H1 (cell line): ENCODE results near the gene TGFB1I1. TPM values are rescaled to one million over a fixed set of nuclear protein-coding genes. Genes with fewer than 3 reads are reported as not detected.
"Not testable (repeated sequence)": the region's sequence is repeated elsewhere in the genome, so short reads cannot be mapped to it uniquely, and the experiment has no call there.

Source experiments
- CTCF ChIA-PET: fragments of 300-600 bp; sonication (Branson Sonifier 250); formaldehyde crosslinking; loops from one replicate; lab custom pipeline; 2021; ENCODE audit not compliant: partially characterized antibody; lab: Charles Lee
- POLR2A ChIA-PET: fragments of 300-600 bp; sonication (Branson Sonifier 250); formaldehyde crosslinking; loops from one replicate; lab custom pipeline; 2021; ENCODE audit warnings: inconsistent platforms; ENCODE audit not compliant: partially characterized antibody; lab: Charles Lee
- DNase-seq, 2 experiments: peaks; one replicate each; pipeline versions ENCODE4 v3.0.0 to v3.0.0-alpha.2; 2010 to 2022; ENCODE audit warnings: low spot score in 2 of 2, low read depth in 1 of 2, mixed read lengths in 1 of 2
- FAIRE-seq: peaks from 2 replicates; lab custom pipeline; 2011; peaks lifted over from hg19 to GRCh38; lab: Jason Lieb, UNC
- H2AFZ ChIP-seq: 2 replicates; pipeline ENCODE4 v1.8.1; 2012; ENCODE audit warnings: low read length, inconsistent platforms
- H2AK5ac ChIP-seq: 2 replicates; pipeline ENCODE4 v1.6.1; 2013; ENCODE audit warnings: low read depth, low read length
- H2BK120ac ChIP-seq: replicated peaks from 2 replicates; pipeline ENCODE3; 2013; ENCODE audit warnings: low read depth, low read length, inconsistent platforms
- H2BK12ac ChIP-seq: 2 replicates; pipeline ENCODE4 v1.6.1; 2013; ENCODE audit warnings: low read depth, low read length
- H2BK15ac ChIP-seq: 2 replicates; pipeline ENCODE4 v1.6.1; 2013; ENCODE audit warnings: low read length
- H2BK20ac ChIP-seq: 2 replicates; pipeline ENCODE4 v1.6.1; 2013; ENCODE audit warnings: low read length
- H2BK5ac ChIP-seq: 2 replicates; pipeline ENCODE4 v1.6.1; 2013; ENCODE audit warnings: low read depth, low read length
- H3K14ac ChIP-seq: 2 replicates; pipeline ENCODE4 v1.6.1; 2013; ENCODE audit warnings: inconsistent platforms; ENCODE audit not compliant: insufficient read length
- H3K18ac ChIP-seq: 2 replicates; pipeline ENCODE4 v1.6.1; 2013; ENCODE audit warnings: low read length; ENCODE audit errors: extremely low read depth
- H3K23ac ChIP-seq: 2 replicates; pipeline ENCODE4 v1.6.1; 2013; ENCODE audit warnings: inconsistent platforms; ENCODE audit not compliant: insufficient read length
- H3K23me2 ChIP-seq: 2 replicates; pipeline ENCODE4 v1.6.1; 2013; ENCODE audit warnings: low read depth, low read length
- H3K27ac ChIP-seq: 2 replicates; pipeline ENCODE4 v1.6.1; 2011; ENCODE audit warnings: low read depth, low read length, inconsistent platforms
- H3K27me3 ChIP-seq, 4 experiments: replicated peaks in 1 of 4; 1 replicate in 1 of 4; 2 replicates in 3 of 4; pipeline versions ENCODE4 v1.6.1 to v1.8.1; 2011 to 2013; ENCODE audit warnings: low read length in 3 of 4, mild to moderate bottlenecking in 3 of 4, inconsistent platforms in 2 of 4, mixed read lengths in 2 of 4, moderate library complexity in 1 of 4; ENCODE audit not compliant: control insufficient read depth in 3 of 4, insufficient read depth in 3 of 4; ENCODE audit errors: extremely low read depth in 1 of 4
- H3K36me3 ChIP-seq, 4 experiments: 2 replicates each; pipeline versions ENCODE4 v1.6.1 to v1.8.1; 2011 to 2013; ENCODE audit warnings: mild to moderate bottlenecking in 4 of 4, low read length in 3 of 4, moderate library complexity in 2 of 4, control low read depth in 1 of 4, inconsistent platforms in 1 of 4; ENCODE audit not compliant: insufficient read depth in 4 of 4, control insufficient read depth in 2 of 4
- H3K4ac ChIP-seq: replicated peaks from 2 replicates; pipeline ENCODE3; 2013; ENCODE audit warnings: low read length, low read depth, mixed read lengths, inconsistent platforms; ENCODE audit not compliant: insufficient read length
- H3K4me1 ChIP-seq, 4 experiments: replicated peaks in 1 of 4; 1 replicate in 1 of 4; 2 replicates in 3 of 4; pipeline versions ENCODE4 v1.6.1 to v1.8.1; 2011 to 2013; ENCODE audit warnings: low read length in 3 of 4, inconsistent platforms in 2 of 4, mixed read lengths in 1 of 4; ENCODE audit not compliant: insufficient read depth in 4 of 4, control insufficient read depth in 3 of 4
- H3K4me2 ChIP-seq, 2 experiments: 2 replicates each; pipeline versions ENCODE4 v1.6.1 to v1.8.1; 2011 to 2013; ENCODE audit warnings: low read depth in 2 of 2, low read length in 2 of 2, control low read depth in 1 of 2, inconsistent platforms in 1 of 2, mild to moderate bottlenecking in 1 of 2; ENCODE audit not compliant: insufficient read depth in 1 of 2
- H3K4me3 ChIP-seq, 4 experiments: fragments of 200-600, 300-600 bp in 1 of 4; sonication (generic), shearing (Covaris generic), sonication (Bioruptor Twin) in 1 of 4; 2 replicates each; pipeline versions ENCODE4 v1.5.1 to v1.8.1; 2011 to 2016; ENCODE audit warnings: low read length in 4 of 4, low read depth in 3 of 4, control low read depth in 2 of 4, inconsistent platforms in 2 of 4, mild to moderate bottlenecking in 2 of 4, mixed read lengths in 1 of 4, moderate library complexity in 1 of 4; ENCODE audit not compliant: insufficient read depth in 2 of 4; ENCODE audit errors: extremely low read depth in 1 of 4
- H3K56ac ChIP-seq: replicated peaks from 2 replicates; pipeline ENCODE3; 2013; ENCODE audit warnings: low read depth, mild to moderate bottlenecking, mixed read lengths, low read length, inconsistent platforms; ENCODE audit not compliant: insufficient read length
- H3K79me1 ChIP-seq: 2 replicates; pipeline ENCODE4 v1.6.1; 2013; ENCODE audit warnings: low read depth, low read length, control low read depth
- H3K79me2 ChIP-seq, 2 experiments: 2 replicates each; pipeline versions ENCODE4 v1.6.1 to v1.8.1; 2012 to 2013; ENCODE audit warnings: low read length in 2 of 2, mild to moderate bottlenecking in 2 of 2, inconsistent platforms in 1 of 2; ENCODE audit not compliant: insufficient read depth in 2 of 2, control insufficient read depth in 1 of 2
- H3K9ac ChIP-seq, 4 experiments: replicated peaks in 1 of 4; 1 replicate in 1 of 4; 2 replicates in 3 of 4; pipeline versions ENCODE4 v1.6.1 to v1.8.1; 2011 to 2013; ENCODE audit warnings: low read depth in 3 of 4, low read length in 3 of 4, control low read depth in 2 of 4, mild to moderate bottlenecking in 2 of 4, moderate library complexity in 2 of 4, inconsistent platforms in 1 of 4; ENCODE audit errors: extremely low read depth in 1 of 4
- H3K9me3 ChIP-seq, 2 experiments: 2 replicates each; pipeline versions ENCODE4 v1.6.1 to v1.8.1; 2012 to 2013; ENCODE audit warnings: mild to moderate bottlenecking in 2 of 2, moderate library complexity in 2 of 2, control low read depth in 1 of 2, inconsistent platforms in 1 of 2, low read depth in 1 of 2, low read length in 1 of 2, mixed read lengths in 1 of 2; ENCODE audit not compliant: insufficient read depth in 2 of 2
- H4K20me1 ChIP-seq, 2 experiments: replicated peaks in 1 of 2; 2 replicates each; pipeline versions ENCODE3 to v1.8.1; 2011 to 2013; ENCODE audit warnings: inconsistent platforms in 2 of 2, low read length in 2 of 2, mild to moderate bottlenecking in 1 of 2; ENCODE audit not compliant: insufficient read depth in 2 of 2, control insufficient read depth in 1 of 2
- H4K5ac ChIP-seq: 2 replicates; pipeline ENCODE4 v1.6.1; 2013; ENCODE audit warnings: low read length, low read depth, mixed read lengths, inconsistent platforms; ENCODE audit not compliant: insufficient read length
- H4K8ac ChIP-seq: 2 replicates; pipeline ENCODE4 v1.8.0; 2013; ENCODE audit warnings: mild to moderate bottlenecking, moderate library complexity, low read length, inconsistent platforms; ENCODE audit not compliant: insufficient read depth; ENCODE audit errors: extremely low read depth
- H4K91ac ChIP-seq: replicated peaks from 2 replicates; pipeline ENCODE3; 2013; ENCODE audit warnings: low read length, mixed read lengths, inconsistent platforms; ENCODE audit not compliant: insufficient read length
- WGBS, 2 experiments: shearing (Covaris generic) in 1 of 2; methylation state at CpG; one replicate each; pipeline versions ENCODE4 v1.1.6 to v1.1.7; 2013 to 2015; ENCODE audit warnings: low lambda C conversion rate in 2 of 2, mixed read lengths in 2 of 2, inconsistent platforms in 1 of 2, low coverage in 1 of 2, missing lambda C conversion rate in 1 of 2; ENCODE audit not compliant: insufficient replicate concordance in 2 of 2, insufficient coverage in 1 of 2, insufficient read length in 1 of 2; ENCODE audit errors: extremely low coverage in 1 of 2, missing lambda C conversion rate in 1 of 2; 5-methylcytosine and 5-hydroxymethylcytosine counted together
- polyA plus RNA-seq, 7 experiments: library from polyadenylated mRNA; depleted of rRNA in 3 of 7; stranded (reverse) in 5 of 7; unstranded in 2 of 7; fragments of >200 nt in 5 of 7; fragments of 200-250 nt in 2 of 7; gene quantifications; 1 replicate in 5 of 7; 2 replicates in 1 of 7; 4 replicates in 1 of 7; pipeline versions ENCODE4 v1.2.1 to v1.2.3, GENCODE V29; 2011 to 2013; ENCODE audit warnings: missing spikeins in 2 of 7, mixed read lengths in 2 of 7
- total RNA-seq: library from RNA; stranded (reverse); fragmentation: NEBNext Ultra II Directional; extraction: Animal tissue kit (Norgen Biotek cat#: 25700); gene quantifications from 2 replicates; pipeline ENCODE4 v1.2.1, GENCODE V29; 2021

TGFB1I1 gene
- total and polyA plus RNA-seq, 2 of the 8 experiments (the other 6 are each of a cell fraction or from before 2014, with no cell fraction given): 5.6 to 5.8 TPM

GRCh38 chr16:31445931-31446330 is 26.0 kb upstream of the TGFB1I1 start:
- H4K20me1 ChIP-seq, H2BK20ac ChIP-seq, H2BK15ac ChIP-seq, H3K4me1 ChIP-seq, H3K23me2 ChIP-seq, H4K5ac ChIP-seq, FAIRE-seq, H3K79me2 ChIP-seq, H3K4me2 ChIP-seq, H3K79me1 ChIP-seq, H2AFZ ChIP-seq, H2AK5ac ChIP-seq, H2BK12ac ChIP-seq, H3K27ac ChIP-seq, H3K27me3 ChIP-seq, H4K8ac ChIP-seq, H3K4ac ChIP-seq, H3K9me3 ChIP-seq, H3K4me3 ChIP-seq, POLR2A ChIA-PET, H2BK5ac ChIP-seq, H3K9ac ChIP-seq, H3K36me3 ChIP-seq, H3K18ac ChIP-seq, H3K14ac ChIP-seq, DNase-seq, H2BK120ac ChIP-seq, H3K23ac ChIP-seq, H4K91ac ChIP-seq, H3K56ac ChIP-seq: not testable (repeated sequence)
- WGBS, 2 experiments: 96% methylated on average over 6 of the region's 6 CpGs; no CpG with 5 or more reads in 1 of the 2 experiments
- CTCF ChIA-PET: interaction anchor here (0.5 to 6.5 kb wide), 5 partner anchors 9 to 57 kb away, joined by 3 to 36 read pairs (median 6); partner anchors contain the start of gene COX6A2
